Uterus (tissue), 4 donors: ENCODE measurements around the gene NCMAP. TPM values are rescaled to one million over a fixed set of nuclear protein-coding genes. Genes with fewer than 3 reads are reported as not detected.

Source experiments
- DNase-seq, 2 donors: peaks; one replicate each; pipeline ENCODE4 v3.0.0-alpha.2; 2019 to 2020
- H3K27ac ChIP-seq, 2 donors: fragments of 200-600 bp; sonication (generic); 1 replicate in 1 of 2; 2 replicates in 1 of 2; pipeline ENCODE4 v1.5.1; 2016 to 2018
- H3K27me3 ChIP-seq, 2 donors: fragments of 200-600 bp; sonication (generic); one replicate each; pipeline ENCODE4 v1.5.1; 2018 to 2019; ENCODE audit warnings: control low read depth in 1 of 2
- H3K36me3 ChIP-seq, 2 donors: fragments of 200-600 bp; sonication (generic); one replicate each; pipeline ENCODE4 v1.5.1; 2019; ENCODE audit warnings: control low read depth in 1 of 2
- H3K4me1 ChIP-seq, 2 donors: fragments of 200-600 bp; sonication (generic); one replicate each; pipeline ENCODE4 v1.5.1; 2018 to 2019; ENCODE audit warnings: control low read depth in 1 of 2
- H3K4me3 ChIP-seq, 2 donors: fragments of 200-600 bp; sonication (generic); 1 replicate in 1 of 2; 2 replicates in 1 of 2; pipeline ENCODE4 v1.5.1; 2018 to 2019; ENCODE audit warnings: mild to moderate bottlenecking in 1 of 2
- H3K9me3 ChIP-seq, 2 donors: fragments of 200-600 bp; sonication (generic); one replicate each; pipeline ENCODE4 v1.5.1; 2019; ENCODE audit warnings: control low read depth in 1 of 2
- CTCF ChIP-seq, 4 experiments: fragments of 200-600 bp in 2 of 4; fragments of 450-650 bp in 2 of 4; sonication (generic) in 2 of 4; IDR thresholded peaks; one replicate each; pipeline ENCODE4 v1.5.1; 2016 to 2019; ENCODE audit warnings: antibody characterized with exemption in 4 of 4, mild to moderate bottlenecking in 2 of 4, moderate library complexity in 1 of 4
- POLR2A ChIP-seq, 2 donors: fragments of 450-650 bp; IDR thresholded peaks; one replicate each; pipeline ENCODE4 v1.6.1; 2016; ENCODE audit warnings: antibody characterized with exemption in 2 of 2, mild to moderate bottlenecking in 1 of 2, moderate library complexity in 1 of 2
- intact Hi-C: fragments of 100-400 bp; cut with DNase I; formaldehyde crosslinking; loops from one replicate; pipeline ENCODE4 v1.15.1; 2023; ENCODE audit warnings: low total_unique reads
- total RNA-seq, 4 donors: library from RNA; depleted of rRNA in 3 of 4; stranded (reverse); fragments of >200 nt in 3 of 4; gene quantifications; one replicate each; pipeline versions ENCODE4 v1.1.0 to v1.2.4, GENCODE V29; 2014 to 2023
- donor health status: DM: yes; HTN: yes; CAD: no.

Gene NCMAP
- total RNA-seq, 4 donors from 2014 or later = 0.18 to 0.48 TPM; not detected in 2

- peak within 1 kb of the TSS; percentile 85 to 96 for H3K4me3 ChIP-seq
- peak; percentile 99 to 100 for DNase-seq
- TF ChIP-seq CTCF (IDR thresholded peaks at IDR 0.05) (peak in 1 of 4 experiments; percentile 8), POLR2A (IDR thresholded peaks at IDR 0.05) (peak; percentile 99)
- no peaks in the 10 kb centered on the region for H3K27me3 ChIP-seq
- intact Hi-C loops = no loop called here
- peaks cover 0 to 8% of the 10 kb centered on the region in 2 donors for H3K4me1 ChIP-seq
- H3K36me3 ChIP-seq = no peaks in the 10 kb centered on the region
- no peaks in the 10 kb centered on the region for H3K9me3 ChIP-seq
- peak within 1 kb of the TSS; percentile 99 to 100 for H3K27ac ChIP-seq
Observed at GRCh38 chr1:24642481-24643362, 86.8 kb downstream of the NCMAP start, which contains the start of gene SRRM1. Gene SRRM1 (plus strand): TSS chr1:24643302. CDS start chr1:24643327, 25 bp downstream.

DNA sequence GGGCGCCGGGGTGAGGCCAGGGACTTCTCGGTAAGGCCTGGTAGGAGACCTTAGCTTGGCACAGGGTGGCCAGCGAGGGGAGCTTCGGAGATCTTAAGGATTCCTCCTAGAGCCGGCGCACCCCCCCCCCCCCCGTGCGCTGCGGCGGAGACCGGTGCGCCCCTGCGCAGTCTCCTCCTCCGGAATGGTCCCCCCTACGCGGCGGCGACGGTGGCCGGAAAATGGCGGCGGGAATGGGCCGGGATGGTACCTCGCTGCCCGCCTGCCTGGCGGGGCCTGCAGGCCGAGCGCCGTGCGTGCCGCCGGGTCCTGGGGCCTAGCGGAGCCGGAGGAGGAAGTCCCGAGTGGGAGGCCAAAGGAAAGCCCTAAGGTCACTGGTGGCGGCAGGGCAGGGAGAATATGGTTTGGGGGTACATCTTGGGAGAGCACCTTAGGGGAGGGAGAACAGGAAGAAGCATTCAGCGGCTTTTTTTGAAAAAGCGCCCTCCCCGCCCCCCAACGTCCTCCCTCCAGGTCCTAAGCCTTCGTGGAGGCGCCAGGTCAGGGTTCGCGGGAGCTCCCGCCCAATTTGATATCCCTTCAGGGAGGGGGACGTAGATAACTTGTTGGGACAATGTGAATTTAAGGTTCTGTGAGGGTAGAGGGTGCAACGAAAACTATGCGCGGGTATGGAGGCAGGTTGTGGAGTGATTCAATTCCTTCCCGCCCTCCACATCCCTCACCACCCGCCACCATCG lies 87.6 kb downstream of the NCMAP start:
- intact Hi-C loops = no loop called here
- peaks cover 0 to 8% of the 10 kb centered on the region in 2 donors for H3K4me1 ChIP-seq
- H3K4me3 ChIP-seq = peak overlapping the region; percentile 72 to 85
- peak in 1 of 2 donors; percentile 27 for DNase-seq
- TF ChIP-seq POLR2A (IDR thresholded peaks at IDR 0.05) = no peak
- TF ChIP-seq CTCF (IDR thresholded peaks at IDR 0.05) = no peak
- H3K27me3 ChIP-seq = no peaks in the 10 kb centered on the region
- H3K36me3 ChIP-seq = no peaks in the 10 kb centered on the region
- no peaks in the 10 kb centered on the region for H3K9me3 ChIP-seq
- peak overlapping the region; percentile 83 to 94 for H3K27ac ChIP-seq

GRCh38 chr1:24644100-24644384 lies 88.2 kb downstream of the NCMAP start:
- intact Hi-C loops = no loop called here
- H3K9me3 ChIP-seq = no peaks in the 10 kb centered on the region
- TF ChIP-seq POLR2A (IDR thresholded peaks at IDR 0.05) (no peak), CTCF (IDR thresholded peaks at IDR 0.05) (no peak)
- H3K4me1 ChIP-seq = peaks cover 0 to 8% of the 10 kb centered on the region in 2 donors
- H3K27me3 ChIP-seq = no peaks in the 10 kb centered on the region
- H3K27ac ChIP-seq = peak overlapping the region; percentile 83 to 94
- H3K4me3 ChIP-seq = peak overlapping the region; percentile 72 to 85
- no peak for DNase-seq
- no peaks in the 10 kb centered on the region for H3K36me3 ChIP-seq

GRCh38 chr1:24648919-24649318 lies 93.0 kb downstream of the NCMAP start:
- intact Hi-C loops = no loop called here
- no peak for DNase-seq
- no peaks in the 10 kb centered on the region for H3K27me3 ChIP-seq
- no peak for TF ChIP-seq POLR2A (IDR thresholded peaks at IDR 0.05)
- TF ChIP-seq CTCF (IDR thresholded peaks at IDR 0.05) = no peak
- H3K4me1 ChIP-seq = peaks cover 0 to 8% of the 10 kb centered on the region in 2 donors
- H3K36me3 ChIP-seq = no peaks in the 10 kb centered on the region
- H3K27ac ChIP-seq = no peak overlapping the region
- no peaks in the 10 kb centered on the region for H3K9me3 ChIP-seq
- no peak overlapping the region for H3K4me3 ChIP-seq

DNA sequence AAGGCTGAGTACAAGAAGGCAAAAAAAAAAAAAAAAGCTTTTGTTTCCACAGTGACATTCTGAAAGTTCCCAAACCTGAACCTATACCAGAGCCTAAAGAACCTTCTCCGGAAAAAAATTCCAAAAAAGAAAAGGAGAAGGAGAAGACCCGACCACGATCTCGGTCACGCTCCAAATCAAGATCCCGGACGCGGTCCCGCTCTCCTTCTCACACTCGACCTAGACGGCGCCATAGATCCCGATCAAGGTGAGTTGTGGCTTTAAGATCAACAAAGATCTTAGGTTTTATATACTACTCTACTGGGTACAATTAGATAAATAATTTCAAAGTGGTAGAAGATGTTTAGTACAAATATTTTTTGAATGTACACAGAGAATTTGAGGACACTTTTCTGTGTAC lies 96.5 kb downstream of the NCMAP start:
- Histone ChIP-seq H3K27me3 (no peaks in the 10 kb centered on the region), H3K27ac (no peak overlapping the region), H3K4me1 (no peaks in the 10 kb centered on the region), H3K9me3 (no peaks in the 10 kb centered on the region), H3K36me3 (no peaks in the 10 kb centered on the region), H3K4me3 (no peak overlapping the region)
- intact Hi-C loops = no loop called here
- TF ChIP-seq CTCF (IDR thresholded peaks at IDR 0.05) (no peak), POLR2A (IDR thresholded peaks at IDR 0.05) (no peak)
- no peak for DNase-seq
